ENCODE data around the gene HNRNPA1. TPM values are rescaled to one million over a fixed set of nuclear protein-coding genes. Genes with fewer than 3 reads are reported as not detected.

Gene HNRNPA1
- total RNA-seq, 1 donor from 2014 or later = 292 TPM

DNA sequence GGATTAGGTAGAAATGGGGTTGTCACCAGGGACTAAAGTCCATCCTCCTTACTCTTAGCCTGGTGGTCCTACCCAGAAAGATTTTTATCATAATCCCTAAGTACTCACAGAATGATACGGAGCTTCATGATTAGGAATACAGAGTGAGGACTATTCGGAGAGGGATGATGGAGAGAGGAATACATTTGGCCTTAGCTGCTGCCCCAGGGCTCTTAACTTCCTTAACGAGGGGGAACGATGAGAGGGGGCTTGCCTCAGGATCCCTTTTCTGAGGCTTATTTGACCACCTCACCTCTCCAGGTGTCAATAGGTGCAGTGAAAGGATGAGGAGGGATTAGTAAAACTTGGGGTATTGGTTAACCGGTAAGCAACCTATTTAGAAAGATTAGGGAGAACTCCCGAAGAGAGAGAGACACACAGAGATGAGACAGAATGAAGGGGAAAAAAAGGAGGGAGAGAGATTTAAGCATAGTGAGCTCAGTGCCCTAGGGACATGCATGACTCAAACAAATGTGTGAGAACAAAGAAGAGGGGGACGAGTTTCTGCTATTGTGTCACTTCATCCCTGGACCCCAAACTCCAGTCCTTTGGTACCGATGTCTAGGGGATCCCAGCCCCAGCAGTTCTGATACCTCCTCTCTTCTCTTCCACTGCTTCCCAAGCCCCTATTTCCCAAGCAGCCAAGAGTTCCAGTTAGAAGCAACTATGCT is 19.1 kb downstream of the HNRNPA1 start:
- Histone ChIP-seq H3K27ac (no peak overlapping the region), H3K36me3 (no peaks in the 10 kb centered on the region), H3K4me1 (peaks cover 0 to 5% of the 10 kb centered on the region in 2 donors), H3K27me3 (no peaks in the 10 kb centered on the region), H3K4me3 (no peak overlapping the region), H3K9me3 (no peaks in the 10 kb centered on the region)
- intact Hi-C loops (cut with DNase I) = no loop called here
- no peak for DNase-seq (ENCODE audit: low spot score in 2 of 2)
- TF ChIP-seq CTCF (IDR thresholded peaks at IDR 0.05) = no peak

DNA sequence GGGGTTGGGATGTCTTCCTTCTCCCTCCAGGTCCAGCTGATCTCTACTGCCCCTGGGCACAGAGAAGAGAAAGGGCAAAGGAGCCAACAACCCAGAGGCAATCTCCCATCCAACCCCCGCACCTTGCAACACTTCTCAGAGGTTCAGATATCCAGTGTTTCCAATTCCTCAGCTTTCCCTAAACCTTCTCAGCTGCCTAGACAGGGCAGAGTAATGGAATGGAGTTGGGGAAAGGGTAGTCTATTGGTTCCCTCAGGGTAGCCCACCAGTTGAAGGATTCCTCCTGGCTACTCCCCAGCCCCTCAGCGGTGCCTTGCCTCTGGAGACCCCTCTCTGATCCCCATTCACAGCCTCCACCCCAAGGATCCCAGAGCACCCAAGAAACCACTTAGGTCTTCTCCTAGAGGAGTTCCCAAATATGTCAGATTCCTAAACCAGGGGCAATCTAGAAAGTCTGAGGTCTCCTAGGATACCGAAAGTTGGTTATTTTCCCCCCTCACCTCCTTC is 19.8 kb downstream of the HNRNPA1 start:
- intact Hi-C loops (cut with DNase I) = no loop called here
- Histone ChIP-seq H3K9me3 (no peaks in the 10 kb centered on the region), H3K27me3 (no peaks in the 10 kb centered on the region), H3K27ac (no peak overlapping the region), H3K4me3 (peak overlapping the region; percentile 21 to 49), H3K4me1 (peaks cover 0 to 5% of the 10 kb centered on the region in 2 donors), H3K36me3 (no peaks in the 10 kb centered on the region)
- TF ChIP-seq CTCF (IDR thresholded peaks at IDR 0.05) = no peak
- no peak for DNase-seq (ENCODE audit: low spot score in 2 of 2)

DNA sequence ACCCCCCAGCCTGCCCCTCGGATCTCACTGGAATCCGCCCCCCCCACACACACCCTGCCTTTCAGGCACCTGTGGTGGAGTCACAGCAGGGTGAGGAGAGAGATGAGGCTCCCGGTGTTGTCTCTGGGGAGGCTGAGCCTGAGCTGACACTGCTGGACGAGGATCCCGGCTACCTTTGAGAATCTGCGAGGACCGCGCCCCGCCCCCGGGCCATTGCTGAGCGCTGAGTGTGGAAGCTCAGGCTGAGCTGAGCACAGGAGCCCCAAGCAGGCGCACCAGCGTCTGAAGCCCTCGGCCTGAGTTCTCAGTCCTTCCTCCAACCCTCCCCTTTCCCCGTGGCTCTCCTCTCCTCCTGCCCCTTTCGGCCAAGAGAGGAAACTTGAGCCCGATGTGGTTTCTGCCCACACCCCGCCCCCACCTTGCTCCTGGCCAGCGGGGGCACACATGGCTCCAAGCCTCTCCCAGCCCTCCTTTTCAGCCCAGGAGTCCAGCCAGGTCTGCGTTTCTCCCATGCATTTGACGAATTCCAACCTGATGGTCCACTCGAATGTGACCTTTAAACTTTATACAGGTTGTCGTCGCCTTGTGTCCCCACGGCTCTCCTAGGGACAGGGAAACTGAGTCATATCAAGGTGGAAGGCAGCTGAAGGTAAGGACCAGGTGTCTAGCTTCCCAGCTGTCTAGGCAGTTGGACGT is 20.4 kb downstream of the HNRNPA1 start, which contains the start of gene NFE2:
Gene NFE2 (minus strand): TSS at position 284 of the 696 bp plus-strand sequence. CDS start 5,767 bp downstream, outside the sequence.
- intact Hi-C loops (cut with DNase I) = no loop called here
- H3K36me3 ChIP-seq = no peaks in the 10 kb centered on the region
- peak in 1 of 2 donors; percentile 71 for DNase-seq (ENCODE audit: low spot score in 2 of 2)
- H3K9me3 ChIP-seq = no peaks in the 10 kb centered on the region
- TF ChIP-seq CTCF (IDR thresholded peaks at IDR 0.05) = no peak
- H3K27me3 ChIP-seq = no peaks in the 10 kb centered on the region
- H3K27ac ChIP-seq = no peak within 1 kb of the TSS
- peaks cover 0 to 5% of the 10 kb centered on the region in 2 donors for H3K4me1 ChIP-seq
- peak within 1 kb of the TSS; percentile 21 to 49 for H3K4me3 ChIP-seq

GRCh38 chr12:54301428-54302048 is 21.0 kb downstream of the HNRNPA1 start:
- no peaks in the 10 kb centered on the region for H3K36me3 ChIP-seq
- no peak for DNase-seq (ENCODE audit: low spot score in 2 of 2)
- H3K4me1 ChIP-seq = peaks cover 0 to 5% of the 10 kb centered on the region in 2 donors
- intact Hi-C loops (cut with DNase I) = no loop called here
- TF ChIP-seq CTCF (IDR thresholded peaks at IDR 0.05) = no peak
- H3K4me3 ChIP-seq = no peak overlapping the region
- no peaks in the 10 kb centered on the region for H3K27me3 ChIP-seq
- no peak overlapping the region for H3K27ac ChIP-seq
- H3K9me3 ChIP-seq = no peaks in the 10 kb centered on the region

- intact Hi-C loops (cut with DNase I) = no loop called here
- Histone ChIP-seq H3K4me1 (peaks cover 0 to 5% of the 10 kb centered on the region in 2 donors), H3K36me3 (no peaks in the 10 kb centered on the region), H3K4me3 (no peak overlapping the region), H3K27ac (no peak overlapping the region), H3K27me3 (no peaks in the 10 kb centered on the region), H3K9me3 (no peaks in the 10 kb centered on the region)
- no peak for TF ChIP-seq CTCF (IDR thresholded peaks at IDR 0.05)
- DNase-seq (ENCODE audit: low spot score in 2 of 2) = no peak
Observed at GRCh38 chr12:54303640-54304039, 23.1 kb downstream of the HNRNPA1 start.

Data from ascending aorta (tissue), 2 donors.